GM18526 (cell line): ENCODE measurements around the gene HNRNPL.
A peak's percentile ranks its signal among the peaks of the same experiment; 100 is the strongest.

Experiments used
- POLR2A ChIP-seq: IDR thresholded peaks from 3 replicates; pipeline ENCODE4 v1.6.1; 2011; ENCODE audit not compliant: insufficient read length; ENCODE audit errors: extremely low read depth

The HNRNPL gene

DNA sequence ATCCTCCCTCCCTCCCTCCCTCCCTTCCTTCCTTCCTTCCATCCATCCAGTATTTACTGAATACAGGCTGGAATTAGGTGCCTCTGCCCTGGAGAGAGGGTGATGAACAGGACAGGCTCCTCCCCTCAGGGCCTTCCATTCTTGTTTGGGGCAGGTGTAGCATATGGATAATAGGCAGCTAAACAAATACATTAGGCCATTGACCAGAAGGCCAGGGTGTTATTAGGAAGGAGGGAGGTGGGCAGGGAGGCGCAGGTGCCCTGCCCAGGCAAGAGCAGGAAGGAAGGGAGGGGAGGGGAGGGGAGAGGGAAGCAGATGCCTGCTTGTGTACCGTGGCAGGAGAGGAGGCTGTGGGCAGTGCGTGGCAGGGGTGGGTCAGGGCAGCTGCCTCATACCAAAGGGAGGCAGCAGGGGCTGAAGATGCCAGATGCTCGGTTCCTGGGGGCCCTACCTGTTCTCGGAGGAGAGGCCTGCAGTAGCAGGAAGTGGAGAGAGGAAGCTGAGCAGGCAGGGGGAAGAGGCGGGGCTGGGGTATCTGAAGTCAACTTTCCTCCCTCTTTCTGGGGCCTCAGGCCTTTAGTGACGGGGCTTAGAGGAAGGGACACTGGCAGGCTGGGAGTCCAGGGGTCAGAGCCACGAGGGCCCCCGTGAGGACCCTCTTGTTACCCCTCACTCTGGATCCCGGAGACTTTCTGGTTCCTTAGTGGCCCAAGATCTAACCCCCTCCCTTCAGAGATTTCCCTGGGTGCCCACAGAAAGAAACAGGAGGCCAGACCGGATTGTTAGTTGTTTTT is 28.2 kb upstream of the HNRNPL start, which contains the start of gene RINL:
RINL (minus strand) TSS at position 495 of the 794 bp plus-strand sequence. CDS start 1,533 bp downstream, outside the sequence.
- TF ChIP-seq POLR2A = peak; percentile 75

DNA sequence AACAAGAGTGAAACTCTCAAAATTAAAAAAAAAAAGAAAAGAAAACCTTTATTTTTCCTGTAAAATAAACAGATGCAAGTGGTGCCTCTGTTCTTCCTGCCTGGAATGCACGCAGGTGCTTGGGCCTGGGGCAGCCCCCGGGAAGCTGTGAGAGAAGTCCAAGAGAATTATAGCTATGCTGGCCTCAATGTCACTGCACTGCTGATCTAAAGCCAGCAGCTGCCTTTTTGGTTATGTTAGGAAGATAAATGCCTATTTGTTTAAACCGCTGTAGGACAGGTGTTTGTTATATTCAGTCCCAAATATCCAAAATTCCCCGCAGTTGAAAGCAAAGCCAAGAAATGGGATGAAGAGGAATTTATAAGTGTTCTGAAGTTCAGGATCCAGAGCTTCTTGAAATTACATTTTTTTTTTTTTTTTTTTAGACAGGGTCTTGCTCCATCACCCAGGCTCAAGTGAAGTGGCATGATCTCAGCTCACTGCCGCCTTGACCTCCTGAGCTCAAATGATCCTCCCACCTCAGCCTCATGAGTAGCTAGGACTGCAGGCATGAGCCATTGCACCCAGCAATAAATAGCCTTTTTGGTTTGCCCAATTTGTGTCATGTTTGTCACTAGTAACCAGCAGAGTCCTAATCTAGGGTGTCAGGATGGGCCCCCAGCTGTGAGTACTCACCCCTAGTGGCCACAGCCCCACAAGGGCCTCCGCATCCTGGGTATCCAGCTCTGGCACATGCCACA is 26.0 kb upstream of the HNRNPL start:
- no peak for TF ChIP-seq POLR2A

DNA sequence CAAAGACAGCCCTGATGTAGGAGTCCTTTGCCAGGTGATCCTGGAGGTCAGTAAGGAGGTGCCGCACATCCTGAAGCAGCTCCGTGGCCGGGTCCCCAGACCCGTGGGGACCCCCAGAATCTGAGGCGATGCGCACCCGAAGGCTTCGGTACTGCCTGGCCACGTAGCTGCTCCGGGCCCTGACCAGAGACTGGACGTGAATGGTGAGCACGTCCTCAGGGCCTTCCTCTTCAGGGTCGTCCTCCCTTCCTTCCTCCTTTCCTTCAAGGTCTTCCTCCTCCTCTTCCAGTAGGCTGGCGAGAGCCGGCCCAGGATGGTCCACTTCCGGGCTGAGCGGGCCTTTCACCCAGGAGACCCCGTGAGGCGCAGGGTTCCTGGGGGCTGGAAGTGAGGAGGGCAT is 20.8 kb upstream of the HNRNPL start:
- TF ChIP-seq POLR2A = no peak

DNA sequence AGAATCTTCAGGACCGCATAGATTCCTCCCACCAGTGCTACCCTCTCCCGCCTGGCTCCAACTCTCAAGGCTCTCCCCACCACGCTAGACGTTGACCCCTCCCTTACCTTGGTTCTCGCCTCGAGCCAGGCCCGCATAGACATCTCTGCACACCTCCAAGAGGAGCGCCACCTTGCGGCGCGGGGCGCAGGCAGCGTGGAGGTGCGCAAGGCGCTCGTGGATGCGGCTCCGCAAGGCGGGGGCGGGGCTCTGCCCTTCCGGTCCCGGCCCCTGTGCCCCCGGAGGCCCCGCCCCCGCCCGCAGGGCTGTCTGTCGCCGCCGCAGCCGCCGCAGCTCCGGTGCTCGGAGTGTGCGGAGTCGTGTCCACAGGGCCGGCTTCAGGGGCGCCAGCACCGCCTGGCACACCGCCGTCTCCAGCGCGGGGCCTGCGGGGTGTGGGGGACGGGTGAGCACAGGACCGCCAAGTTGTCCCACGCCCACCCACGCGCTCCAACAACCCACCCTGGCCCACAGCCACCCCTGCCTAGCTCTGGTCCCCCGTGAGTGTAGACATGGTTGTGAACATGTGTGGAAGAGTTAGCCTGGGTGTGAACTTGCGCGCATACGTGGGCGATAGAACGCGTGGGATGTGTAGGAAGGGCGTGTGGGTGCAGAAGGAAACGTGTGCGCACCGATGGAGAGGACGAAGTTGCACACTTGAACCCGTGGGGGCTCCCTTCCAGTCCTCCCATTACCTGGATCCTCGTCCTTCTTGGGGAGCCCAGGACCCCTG is 20.2 kb upstream of the HNRNPL start:
- no peak for TF ChIP-seq POLR2A

DNA sequence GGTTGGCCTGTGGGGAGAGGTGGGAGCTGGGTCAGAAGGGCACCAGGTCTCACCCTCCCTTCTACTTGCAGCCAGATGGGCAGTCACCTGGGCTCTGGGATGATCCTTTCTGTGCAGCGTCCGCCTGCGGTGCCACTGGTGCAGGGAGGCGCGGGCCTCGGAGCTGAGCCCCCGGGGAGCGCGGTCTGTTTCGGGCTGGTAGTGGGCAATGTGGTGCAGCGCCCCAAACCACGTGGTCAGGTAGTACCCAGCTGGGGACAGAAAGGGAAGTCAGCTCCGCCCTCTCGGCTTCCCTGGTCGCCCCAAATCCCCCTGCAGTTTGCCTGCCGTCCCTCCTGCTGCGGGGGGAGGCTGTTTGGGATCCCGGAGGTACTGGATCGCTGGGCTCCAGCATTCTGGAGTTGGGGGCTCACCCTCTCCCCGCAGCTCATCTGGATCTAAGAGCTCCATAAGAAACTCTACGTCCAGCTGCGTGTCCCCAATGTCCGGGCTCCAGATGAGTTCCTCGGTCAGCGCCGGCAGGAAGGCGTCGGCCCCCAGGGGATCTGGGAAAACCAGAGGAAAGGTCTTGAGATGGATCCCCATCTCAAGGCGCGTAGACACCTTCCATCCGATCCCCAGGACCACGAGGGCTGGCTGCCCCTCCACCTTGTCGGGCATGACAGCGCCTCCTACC is 19.5 kb upstream of the HNRNPL start:
- TF ChIP-seq POLR2A = no peak

DNA sequence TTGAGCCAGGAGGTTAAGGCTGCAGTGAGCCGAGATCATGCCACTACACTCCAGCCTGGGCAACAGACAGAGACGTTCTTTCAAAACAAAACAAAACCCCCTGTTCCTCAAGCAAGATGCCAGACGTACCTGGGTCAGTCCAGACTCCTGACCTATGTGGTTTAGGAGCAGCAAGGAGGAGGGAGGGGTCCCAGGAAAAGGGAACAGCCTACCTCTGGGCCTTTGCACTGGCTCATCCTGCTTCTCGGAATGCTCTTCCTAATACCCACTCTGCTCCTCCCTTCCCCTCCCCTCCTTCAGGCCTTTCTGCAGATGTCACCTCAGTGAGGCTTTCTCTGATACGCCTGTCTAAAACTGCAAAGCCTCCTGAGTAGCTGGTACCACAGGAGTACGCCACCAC is 18.8 kb upstream of the HNRNPL start:
- TF ChIP-seq POLR2A = no peak

DNA sequence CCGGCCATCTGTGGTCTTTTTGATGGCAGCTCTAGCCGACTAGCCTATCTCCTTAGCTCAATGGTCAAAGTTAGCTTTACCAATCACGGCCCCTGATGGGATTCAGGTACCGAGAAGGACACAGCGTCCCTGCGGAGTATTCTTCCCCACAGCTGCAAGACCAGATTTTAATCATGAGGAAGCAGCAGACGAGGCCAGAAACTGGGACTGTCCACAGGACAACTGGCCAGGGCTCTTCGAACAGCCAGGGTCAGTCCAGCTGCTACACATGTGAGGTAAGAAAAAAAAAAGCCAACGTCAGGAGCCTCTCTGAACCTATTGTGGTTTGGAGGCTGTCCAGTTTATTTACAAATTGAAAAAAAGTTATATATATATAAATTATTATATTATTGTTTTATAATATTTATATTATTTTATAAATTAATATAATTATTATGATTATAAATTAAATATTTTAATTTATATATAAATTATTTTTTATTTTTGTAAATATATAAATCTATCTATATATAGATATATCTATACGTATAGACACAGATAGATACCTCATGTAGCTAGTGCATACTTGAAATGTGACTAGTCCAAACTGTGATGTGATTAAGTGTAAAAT is 17.5 kb upstream of the HNRNPL start:
- no peak for TF ChIP-seq POLR2A

DNA sequence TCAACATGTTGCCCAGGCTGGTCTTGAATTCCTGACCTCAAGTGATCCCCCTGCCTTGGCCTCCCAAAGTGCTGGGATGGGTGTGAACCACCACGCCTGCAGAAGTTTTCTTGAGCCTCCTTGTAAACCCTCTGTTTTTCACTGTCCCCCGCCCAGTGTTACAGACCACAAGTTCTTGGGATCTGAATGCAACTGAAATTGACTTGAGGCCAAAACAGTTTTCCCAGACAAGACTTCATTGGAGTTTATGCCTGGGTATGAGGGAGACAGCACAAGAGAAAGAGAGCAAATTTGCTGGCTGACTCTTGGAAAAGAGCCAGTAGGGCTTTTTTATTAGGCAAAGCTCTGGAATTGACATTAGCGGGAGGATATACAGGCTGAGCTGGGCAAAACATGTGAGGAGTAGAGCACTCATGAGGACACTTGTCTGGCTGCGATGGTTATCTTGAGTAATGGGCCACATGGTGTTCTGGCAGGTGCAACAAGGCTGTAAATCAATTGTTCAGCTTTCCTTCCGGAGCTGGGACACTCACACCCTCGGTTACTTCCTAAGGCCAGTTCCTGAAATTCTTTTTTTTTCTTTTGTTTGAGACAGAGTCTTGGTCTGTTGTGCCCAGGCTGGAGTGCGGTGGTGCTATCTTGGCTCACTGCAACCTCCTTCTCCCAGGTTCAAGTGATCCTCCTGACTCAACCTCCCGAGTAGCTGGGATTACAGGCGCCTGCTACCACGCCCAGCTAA is 12.7 kb upstream of the HNRNPL start:
- no peak for TF ChIP-seq POLR2A

DNA sequence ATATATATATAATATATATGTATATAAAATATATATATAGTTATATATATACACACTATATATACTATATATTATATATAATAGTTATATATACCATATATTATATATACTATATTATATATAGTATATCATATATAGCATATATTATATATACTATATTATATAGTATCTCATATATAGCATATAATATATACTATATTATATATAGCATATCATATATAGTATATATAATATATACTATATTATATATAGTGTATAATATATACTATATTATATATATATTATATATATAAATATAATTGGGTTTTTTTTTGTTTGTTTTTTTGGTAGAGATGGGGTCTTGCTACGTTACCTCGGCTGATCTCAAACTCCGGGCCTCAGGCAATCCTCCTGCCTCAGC is 11.6 kb upstream of the HNRNPL start:
- no peak for TF ChIP-seq POLR2A

DNA sequence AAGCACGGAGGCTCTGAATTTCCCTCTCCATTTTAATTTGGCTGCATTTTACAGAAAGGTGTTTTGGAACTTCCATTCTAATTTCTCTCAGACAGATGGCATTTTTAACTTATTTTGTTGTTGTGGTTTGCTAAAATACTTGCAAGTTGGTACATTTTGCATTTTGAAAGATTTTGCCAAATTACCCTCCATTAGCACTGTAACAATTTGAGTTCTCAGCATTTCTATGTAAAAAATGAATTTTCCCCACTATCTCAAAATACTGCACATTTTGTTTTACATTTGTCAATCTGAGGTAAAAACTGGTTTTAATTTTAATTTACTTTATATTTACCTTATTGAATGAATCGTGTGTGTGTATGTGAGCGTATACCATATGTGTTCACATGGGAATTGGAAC is 7.0 kb upstream of the HNRNPL start:
- TF ChIP-seq POLR2A = no peak

DNA sequence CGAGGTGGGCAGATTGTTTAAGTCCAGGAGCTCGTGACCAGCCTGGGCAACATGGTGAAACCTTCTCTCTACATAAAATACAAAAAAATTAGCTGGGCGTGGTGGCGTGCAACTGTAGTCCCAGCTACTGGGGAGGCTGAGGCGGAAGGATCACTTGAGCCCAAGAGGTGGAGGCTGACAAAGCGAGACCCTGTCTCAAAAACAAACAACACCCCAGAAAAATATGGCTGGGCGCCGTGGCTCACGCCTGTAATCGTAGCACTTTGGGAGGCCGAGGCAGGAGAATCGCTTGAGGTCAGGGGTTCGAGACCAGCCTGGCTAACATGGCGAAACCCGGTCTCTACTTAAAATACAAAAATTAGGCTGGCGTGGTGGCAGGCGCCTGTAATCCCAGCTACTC is 3.4 kb upstream of the HNRNPL start:
- no peak for TF ChIP-seq POLR2A

DNA sequence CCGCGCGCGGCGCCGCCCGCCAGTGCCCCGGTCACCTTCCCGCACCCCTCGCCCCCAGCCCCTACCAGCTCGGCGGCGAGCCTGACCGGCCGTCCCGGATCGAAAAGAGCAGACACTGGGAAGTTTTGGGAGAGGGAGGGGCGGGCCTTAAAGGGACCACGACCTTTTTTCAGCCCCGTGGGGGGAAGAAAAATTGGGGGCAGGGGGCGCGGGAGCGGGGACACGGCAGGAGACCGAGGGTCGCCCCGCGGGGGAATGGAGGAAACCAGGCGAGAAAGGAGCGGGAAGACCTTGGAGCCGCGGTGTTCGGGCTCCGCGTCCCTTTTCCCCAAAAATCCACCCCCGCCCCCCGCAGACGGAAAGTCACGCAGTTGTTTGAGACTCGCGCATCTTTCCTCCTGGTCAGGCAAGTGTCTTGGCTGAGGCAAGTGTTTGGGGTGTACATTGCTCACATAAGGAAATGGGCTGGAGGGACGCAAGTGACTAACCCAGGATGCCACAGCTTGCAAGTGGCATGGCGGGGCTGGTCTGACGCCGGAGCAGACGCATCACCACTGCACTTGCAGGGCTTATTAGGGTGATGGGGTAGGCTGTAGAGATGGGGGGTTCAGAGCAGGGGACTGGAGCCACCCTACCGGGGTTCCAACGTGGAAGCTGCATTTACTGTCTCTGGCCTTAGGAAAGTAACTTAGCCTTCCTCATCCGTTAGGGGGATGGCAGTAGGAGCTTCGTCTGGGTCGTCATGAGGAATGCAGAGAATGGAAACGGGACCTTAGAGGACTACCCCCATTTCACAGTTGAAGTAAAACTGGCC is 2.7 kb upstream of the HNRNPL start:
- TF ChIP-seq POLR2A = peak; percentile 53

DNA sequence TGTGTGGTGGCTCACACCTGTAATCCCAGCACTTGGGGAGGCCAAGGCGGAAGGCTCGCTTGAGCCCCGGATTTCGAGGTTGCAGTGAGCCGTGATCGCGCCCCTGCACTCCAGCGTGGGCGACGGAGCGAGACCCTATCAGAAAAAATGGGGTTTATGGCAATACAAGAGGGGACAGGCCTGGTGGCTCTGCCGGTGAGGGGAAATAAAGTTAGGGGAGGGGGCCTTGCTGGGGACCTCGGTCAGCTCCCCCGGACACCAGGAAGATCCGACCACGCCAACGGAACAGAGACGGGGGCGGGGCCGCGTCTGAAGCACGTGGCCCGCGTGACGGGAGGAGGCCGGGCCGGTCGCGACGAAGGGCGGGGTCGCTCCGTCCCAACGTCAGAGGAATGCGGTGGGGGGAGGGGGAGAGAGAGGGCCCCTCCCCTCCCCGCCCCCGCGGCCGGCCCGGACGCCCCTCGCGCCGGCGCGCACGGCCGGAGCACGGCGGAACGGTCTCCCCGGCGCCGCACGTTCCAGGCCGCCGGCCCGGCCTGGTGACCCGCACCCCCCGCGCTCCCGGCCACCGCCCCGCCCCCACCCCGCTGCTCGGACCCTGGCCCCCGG is 1.9 kb upstream of the HNRNPL start:
- peak; percentile 70 for TF ChIP-seq POLR2A
